HG02798 (cell line): ENCODE data around the gene NUMBL.
A peak's percentile ranks its signal among the peaks of the same experiment; 100 is the strongest.
"Not testable (repeated sequence)": the region's sequence is repeated elsewhere in the genome, so short reads cannot be mapped to it uniquely, and the experiment has no call there.

ENCODE experiments used
- ATAC-seq: cut with Tn5 transposase; IDR thresholded peaks from one replicate; pipeline ENCODE4 v1.9.1; 2021; ENCODE audit warnings: mild to moderate bottlenecking; ENCODE audit not compliant: unreplicated experiment, poor library complexity

NUMBL gene

GRCh38 chr19:40668991-40669614 lies 21.3 kb downstream of the NUMBL start:
- no peak for ATAC-seq

GRCh38 chr19:40667602-40668001 lies 22.8 kb downstream of the NUMBL start:
- ATAC-seq = no peak

- ATAC-seq = no peak
Observed at GRCh38 chr19:40666803-40667438, 23.5 kb downstream of the NUMBL start.

- no peak for ATAC-seq
Observed at GRCh38 chr19:40663695-40664692, 26.5 kb downstream of the NUMBL start.

DNA sequence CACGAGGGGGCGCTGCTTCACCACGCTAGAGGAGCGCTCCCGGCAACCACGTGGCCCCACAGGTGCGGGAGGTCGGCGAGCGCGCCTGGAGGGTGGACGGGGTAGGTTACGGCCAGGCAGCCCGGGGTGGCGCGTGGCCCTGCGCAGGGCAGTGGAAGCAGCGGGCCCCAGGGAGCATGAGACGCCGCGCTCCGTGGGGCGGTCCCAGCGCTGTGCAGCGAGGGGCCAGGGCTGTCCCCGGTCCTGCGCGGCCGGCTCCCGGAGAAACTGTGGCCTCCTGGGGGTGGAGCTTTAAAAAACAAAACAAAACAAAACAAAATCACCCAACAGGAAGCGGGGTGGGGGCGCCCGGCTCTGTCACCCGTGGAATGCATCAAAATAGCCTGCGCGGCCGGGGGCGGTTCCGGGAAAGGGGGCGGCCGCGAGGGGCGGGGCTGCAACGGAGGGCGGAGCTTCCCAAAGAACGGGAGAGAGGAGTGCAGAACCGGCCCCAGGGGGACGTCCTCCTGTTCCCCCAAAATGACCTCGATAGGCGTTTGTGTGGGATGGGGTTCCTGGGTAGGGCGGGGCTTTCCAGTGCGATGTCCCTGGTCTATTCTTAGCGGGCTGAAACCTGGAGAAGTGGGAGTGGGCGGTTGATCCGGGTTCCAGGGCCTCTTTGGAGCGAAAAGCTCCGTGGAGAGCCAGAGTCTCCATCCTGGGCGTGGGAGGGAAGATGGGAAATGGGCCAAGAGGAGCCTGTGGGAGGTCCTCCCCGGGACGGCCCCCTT lies 27.3 kb downstream of the NUMBL start:
- ATAC-seq = peak; percentile 81

DNA sequence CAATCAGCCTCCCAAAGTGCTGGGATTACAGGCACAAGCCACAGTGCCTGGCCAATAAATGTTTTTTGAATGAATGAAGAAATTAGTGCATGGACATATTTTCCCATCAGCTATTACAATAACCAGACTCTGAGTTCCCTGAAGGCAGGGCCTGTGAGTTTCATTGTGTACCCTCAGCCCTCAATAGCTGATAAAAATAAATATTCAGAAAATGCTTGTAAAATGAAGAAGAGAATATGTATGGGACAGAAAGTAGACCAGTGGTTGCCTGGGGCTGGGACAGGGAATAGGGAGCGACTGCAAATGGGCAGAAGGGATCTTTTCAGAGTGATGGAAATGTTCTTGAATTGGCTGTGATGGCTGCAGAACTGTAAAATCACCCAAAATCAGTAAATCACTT lies 28.8 kb downstream of the NUMBL start:
- no peak for ATAC-seq

GRCh38 chr19:40659566-40659965 lies 30.9 kb downstream of the NUMBL start:
- no peak for ATAC-seq

- ATAC-seq = no peak
Observed at GRCh38 chr19:40659116-40659515, 31.3 kb downstream of the NUMBL start.

DNA sequence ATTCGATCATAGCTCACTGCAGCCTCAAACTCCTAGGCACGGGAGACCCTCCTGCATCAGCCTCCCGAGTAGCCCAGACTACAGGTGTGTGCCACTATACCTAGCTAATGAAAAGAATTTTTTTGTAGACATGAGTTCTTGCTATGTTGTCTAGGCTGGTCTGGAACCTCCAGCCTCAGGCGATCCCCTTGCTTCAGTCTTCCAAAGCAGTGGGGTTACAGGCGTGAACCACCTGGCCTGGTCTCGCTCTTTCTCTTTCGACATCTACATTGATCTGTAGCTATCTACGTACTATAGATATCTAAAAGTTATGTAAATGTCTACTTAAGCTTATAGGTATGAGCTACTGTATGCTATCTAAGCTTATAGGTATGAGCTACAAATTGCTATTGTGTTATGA lies 32.4 kb downstream of the NUMBL start:
- ATAC-seq = no peak

DNA sequence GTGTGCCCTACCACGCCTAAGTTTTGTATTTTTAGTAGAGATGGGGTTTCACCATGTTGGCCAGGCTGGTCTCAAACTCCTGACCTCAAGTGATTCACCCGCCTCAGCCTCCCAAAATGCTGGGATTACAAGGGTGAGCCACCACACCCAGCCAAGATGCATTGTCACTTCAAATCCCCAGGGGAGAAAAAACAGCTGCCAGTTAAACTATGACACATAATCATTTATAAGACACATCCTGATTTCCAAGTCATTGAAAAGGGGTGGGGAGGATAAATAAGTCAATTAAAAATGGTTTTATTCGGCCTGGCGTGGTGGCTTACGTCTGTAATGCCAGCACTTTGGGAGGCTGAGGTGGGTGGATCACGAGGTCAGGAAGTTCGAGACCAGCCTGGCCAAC lies 34.8 kb downstream of the NUMBL start:
- not testable (repeated sequence) for ATAC-seq

- not testable (repeated sequence) for ATAC-seq
Observed at GRCh38 chr19:40652303-40652702, 38.1 kb downstream of the NUMBL start.

DNA sequence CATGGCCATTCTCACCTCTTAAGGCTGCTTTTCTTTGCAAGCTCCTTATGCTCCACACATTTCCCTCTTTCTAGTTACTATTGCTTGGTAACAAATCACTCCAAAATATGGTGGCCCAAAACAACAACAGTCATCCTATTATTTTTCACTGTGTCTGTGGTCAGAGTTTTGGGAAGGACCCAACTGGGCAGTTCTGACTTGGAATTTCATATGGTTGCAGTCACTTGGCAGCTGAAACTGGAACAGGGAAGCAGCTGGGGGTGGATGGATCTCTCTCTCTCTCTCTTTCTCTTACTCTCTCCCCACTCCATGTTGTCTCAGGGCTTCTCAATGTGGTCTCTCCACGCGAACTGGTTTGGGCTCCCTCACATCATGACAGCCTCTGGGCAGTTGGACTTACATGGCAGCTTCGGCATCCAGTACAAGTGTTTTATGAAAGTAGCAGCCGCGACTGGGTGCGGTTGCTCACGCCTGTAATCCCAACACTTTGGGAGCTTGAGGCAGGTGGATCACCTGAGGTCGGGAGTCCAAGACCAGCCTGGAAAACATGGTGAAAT lies 39.6 kb downstream of the NUMBL start:
- ATAC-seq = no peak

- ATAC-seq = not testable (repeated sequence)
Observed at GRCh38 chr19:40649903-40650675, 40.4 kb downstream of the NUMBL start.

- ATAC-seq = no peak
Observed at GRCh38 chr19:40646743-40647254, 43.7 kb downstream of the NUMBL start.

DNA sequence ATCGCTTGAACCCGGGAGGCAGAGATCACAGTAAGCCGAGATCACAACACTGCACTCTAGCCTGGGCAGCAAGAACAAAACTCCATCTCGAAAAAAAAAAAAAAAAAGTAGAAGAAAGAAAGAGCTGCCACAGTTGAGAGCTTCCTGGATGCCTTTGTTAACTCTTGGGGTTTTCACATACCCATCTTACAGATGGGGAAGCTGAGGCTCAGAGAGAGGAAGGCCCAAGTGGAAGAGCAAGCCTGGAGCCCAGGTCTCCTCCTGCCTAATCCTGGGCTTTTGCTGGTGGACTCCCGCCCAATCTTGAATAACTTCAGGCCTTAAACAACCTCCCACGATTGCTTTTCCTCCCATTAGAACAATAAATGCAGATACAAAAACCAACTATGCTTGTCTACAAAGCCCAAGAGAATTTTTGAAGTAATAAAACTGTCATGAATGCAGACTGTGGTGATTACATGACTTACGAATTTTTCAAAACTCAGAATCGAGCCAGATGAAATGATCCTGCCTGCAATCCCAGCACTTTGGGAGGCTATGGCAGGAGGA lies 47.6 kb downstream of the NUMBL start:
- no peak for ATAC-seq

GRCh38 chr19:40642051-40642706 lies 48.3 kb downstream of the NUMBL start:
- ATAC-seq = no peak

DNA sequence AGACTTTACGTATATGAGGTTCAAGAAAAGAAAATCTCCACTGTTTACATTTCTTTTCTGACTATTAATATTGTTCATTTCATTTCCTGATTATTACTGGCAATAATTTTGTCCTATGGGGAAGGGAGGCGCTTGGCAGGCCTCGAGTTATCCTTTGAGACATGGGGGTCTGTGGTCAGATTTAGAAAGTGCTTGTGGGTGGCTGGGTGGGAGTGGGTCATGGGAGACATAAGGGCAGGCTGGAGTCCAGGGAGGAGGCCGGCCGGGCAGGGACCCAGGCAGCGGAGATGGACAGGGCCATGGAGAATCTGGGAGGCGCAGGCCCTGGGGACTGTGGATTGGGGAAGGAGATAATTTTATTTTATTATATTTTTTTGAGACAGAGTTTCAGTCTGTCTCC lies 49.2 kb downstream of the NUMBL start:
- ATAC-seq = no peak

DNA sequence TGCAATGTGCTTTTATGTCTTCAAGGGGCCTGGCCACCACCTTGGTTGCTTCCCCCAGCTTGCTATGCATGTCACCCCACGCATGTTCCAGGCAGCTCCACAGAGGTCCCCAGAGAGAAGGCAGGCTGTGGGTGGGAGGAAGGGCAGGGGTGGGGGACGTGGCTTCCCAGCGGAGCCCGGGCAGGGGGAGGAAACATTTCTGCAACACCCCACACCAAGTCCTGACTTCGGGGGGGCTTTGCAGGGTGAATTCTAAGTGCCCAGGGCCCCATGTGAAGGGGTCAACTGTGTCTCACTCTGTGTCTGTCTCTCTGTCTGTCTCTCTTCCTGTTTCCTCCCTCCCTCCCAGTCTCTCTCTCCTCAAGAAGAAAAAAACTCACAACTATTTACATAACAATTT lies 49.7 kb downstream of the NUMBL start:
- no peak for ATAC-seq
